Activated CD4-positive, alpha-beta T cell treated with anti-CD3 and anti-CD28 coated beads for 36 hours (primary cell): ENCODE data around the gene ATG7. TPM values are rescaled to one million over a fixed set of nuclear protein-coding genes. Genes with fewer than 3 reads are reported as not detected.

ENCODE experiments used
- ATAC-seq: fragments of 200-7000 bp; cut with Tn5 transposase; one replicate; pipeline ENCODE4 v1.10.0; 2021; ENCODE audit warnings: mild to moderate bottlenecking, moderate library complexity
- CTCF ChIA-PET: fragments of 350-600 bp; sonication (Branson Sonifier 250); formaldehyde crosslinking; loops from one replicate; lab custom pipeline; 2021; ENCODE audit warnings: antibody characterized with exemption; lab: Charles Lee
- POLR2A ChIA-PET: fragments of 350-600 bp; sonication (Branson Sonifier 250); formaldehyde crosslinking; loops from one replicate; lab custom pipeline; 2021; ENCODE audit warnings: antibody characterized with exemption, inconsistent platforms; lab: Charles Lee
- DNase-seq: peaks from one replicate; pipeline ENCODE4 v3.0.0-alpha.2; 2020
- H3K27ac Mint-ChIP-seq: one replicate; pipeline ENCODE4 v1.8.0; 2021; ENCODE audit warnings: mixed read lengths
- H3K27me3 Mint-ChIP-seq: one replicate; pipeline ENCODE4 v1.8.0; 2021; ENCODE audit warnings: mixed read lengths
- H3K36me3 Mint-ChIP-seq: one replicate; pipeline ENCODE4 v1.8.0; 2021; ENCODE audit warnings: low read depth, mixed read lengths
- H3K4me1 Mint-ChIP-seq: one replicate; pipeline ENCODE4 v1.8.0; 2021; ENCODE audit warnings: mixed read lengths
- H3K4me3 Mint-ChIP-seq: one replicate; pipeline ENCODE4 v1.8.0; 2021; ENCODE audit warnings: mild to moderate bottlenecking, moderate library complexity, mixed read lengths
- H3K9me3 Mint-ChIP-seq: one replicate; pipeline ENCODE4 v1.8.0; 2021; ENCODE audit warnings: low read depth, mixed read lengths
- intact Hi-C, 2 experiments: fragments of 100-400 bp; cut with DNase I in 1 of 2; cut with micrococcal nuclease in 1 of 2; formaldehyde crosslinking; loops; one replicate each; pipeline versions ENCODE4 v1.14.2 to v1.15.1; 2022 to 2024; cut with DNase I, micrococcal nuclease
- total RNA-seq, 2 experiments: library from RNA; stranded (reverse); gene quantifications; one replicate each; pipeline ENCODE4 v1.2.3, GENCODE V29; 2021

The ATG7 gene
- total RNA-seq, 2 experiments from 2014 or later = 31.6 to 34.5 TPM

DNA sequence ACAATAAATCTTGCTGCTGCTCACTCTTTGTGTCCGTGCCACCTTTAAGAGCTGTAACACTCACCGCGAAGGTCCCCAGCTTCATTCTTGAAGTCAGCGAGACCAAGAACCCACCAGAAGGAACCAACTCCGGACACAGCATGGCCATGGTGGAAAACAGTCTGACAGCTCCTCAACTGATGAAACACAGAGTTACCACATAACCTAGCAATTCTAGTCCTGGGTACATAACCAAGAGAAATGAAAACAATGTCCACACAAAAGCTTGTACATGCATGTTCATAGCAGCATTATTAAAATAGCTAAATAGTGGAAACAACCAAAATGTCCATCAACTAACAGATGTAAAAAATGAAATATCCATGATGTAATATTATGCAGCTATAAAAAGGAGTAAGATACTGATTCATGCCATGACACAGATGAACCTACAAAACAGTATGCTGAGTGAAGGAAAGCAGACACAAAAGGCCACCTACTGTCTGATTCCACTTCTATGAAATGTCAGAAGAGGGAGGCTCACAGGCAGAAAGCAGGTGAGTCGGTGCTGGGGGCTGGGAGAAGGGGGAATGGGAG, 334.8 kb downstream of the ATG7 start:
- POLR2A ChIA-PET = no interaction called here
- CTCF ChIA-PET = interaction anchor here (0.7 to 0.9 kb wide), 3 partner anchors 16 to 34 kb away, joined by 3 to 5 read pairs (median 4); no protein-coding TSS in a partner anchor
- H3K27ac Mint-ChIP-seq = peak overlapping the region; percentile 57
- H3K36me3 Mint-ChIP-seq = peaks cover 13% of the 10 kb centered on the region
- H3K4me1 Mint-ChIP-seq = peaks cover 54% of the 10 kb centered on the region
- H3K27me3 Mint-ChIP-seq = no peaks in the 10 kb centered on the region
- H3K9me3 Mint-ChIP-seq = no peaks in the 10 kb centered on the region
- ATAC-seq = no peak
- DNase-seq = no peak
- no peak overlapping the region for H3K4me3 Mint-ChIP-seq
- intact Hi-C loops = no loop called here

Other genes starting within 250 kb of the ATG7 start
- 1 to 10 TPM in 1 of 2 experiments, under 1 TPM in 1; 0.98 to 1.4 TPM for gene HRH1, start 117.9 kb upstream of the ATG7 start, total RNA-seq